A549 (cell line): Measurements from ENCODE around the gene TP53BP2. TPM values are rescaled to one million over a fixed set of nuclear protein-coding genes. Genes with fewer than 3 reads are reported as not detected.

ENCODE experiments used
- ATAC-seq, 2 experiments: fragments of 200-7000 bp in 1 of 2; fragments of >200 bp in 1 of 2; cut with Nextera tagmentation in 1 of 2; cut with Tn5 transposase in 1 of 2; 3 replicates each; pipeline versions ENCODE4 v1.8.0 to v1.9.1; 2018 to 2020; ENCODE audit warnings: mild to moderate bottlenecking in 1 of 2, moderate library complexity in 1 of 2
- CTCF ChIA-PET: fragments of 300-600 bp; sonication (Branson Sonifier 250); formaldehyde crosslinking; extraction: SDS; loops from one replicate; lab custom pipeline; 2021; ENCODE audit warnings: antibody characterized with exemption, inconsistent platforms; lab: Yijun Ruan, JAX
- POLR2A ChIA-PET: fragments of 350-600 bp; formaldehyde crosslinking; extraction: SDS; loops from one replicate; lab custom pipeline; 2021; ENCODE audit warnings: antibody characterized with exemption, inconsistent platforms; lab: Yijun Ruan, JAX
- DNase-seq, 2 experiments: peaks; one replicate each; pipeline versions ENCODE4 v3.0.0 to v3.0.0-alpha.2; 2011 to 2016; ENCODE audit warnings: low read depth in 1 of 2, low spot score in 1 of 2
- FAIRE-seq: peaks from 2 replicates; lab custom pipeline; 2011; peaks lifted over from hg19 to GRCh38; lab: Jason Lieb, UNC
- H3K27ac ChIP-seq, 2 experiments: fragments of >200 bp; sonication (Bioruptor Twin); formaldehyde crosslinking; 3 replicates each; pipeline ENCODE4 v1.5.1; 2016 to 2017
- H3K4me1 ChIP-seq: fragments of >200 bp; sonication (Bioruptor Twin); formaldehyde crosslinking; 3 replicates; pipeline ENCODE4 v1.6.1; 2016
- H3K4me2 ChIP-seq: fragments of >200 bp; sonication (Bioruptor Twin); formaldehyde crosslinking; 3 replicates; pipeline ENCODE4 v1.6.1; 2016
- H3K4me3 ChIP-seq: fragments of >200 bp; sonication (Bioruptor Twin); formaldehyde crosslinking; 3 replicates; pipeline ENCODE4 v1.5.1; 2016
- H3K9me3 ChIP-seq: fragments of >200 bp; sonication (Bioruptor Twin); formaldehyde crosslinking; 3 replicates; pipeline ENCODE4 v1.6.1; 2016
- BHLHE40 ChIP-seq: IDR thresholded peaks from 2 replicates; pipeline ENCODE4 v1.6.1; 2012; ENCODE audit warnings: low read depth, low read length, inconsistent platforms
- CBX2 ChIP-seq: fragments of 200-600 bp; sonication (generic); IDR thresholded peaks from 2 replicates; pipeline ENCODE4 v1.6.1; 2016; ENCODE audit warnings: low read depth, mild to moderate bottlenecking, borderline replicate concordance
- CHD4 ChIP-seq: fragments of 200-600 bp; sonication (generic); IDR thresholded peaks from 2 replicates; pipeline ENCODE4 v1.6.1; 2016; ENCODE audit warnings: antibody characterized with exemption, mild to moderate bottlenecking, borderline replicate concordance
- CTCF ChIP-seq: fragments of >200 bp; sonication (Bioruptor Twin); formaldehyde crosslinking; IDR thresholded peaks from 3 replicates; pipeline ENCODE4 v1.5.1; 2016
- E2F6 ChIP-seq: IDR thresholded peaks from 2 replicates; pipeline ENCODE4 v1.6.1; 2012; ENCODE audit warnings: low read depth, borderline replicate concordance
- EP300 ChIP-seq, 2 experiments: fragments of >200 bp; sonication (Bioruptor Twin); formaldehyde crosslinking; IDR thresholded peaks; 2 replicates in 1 of 2; 3 replicates in 1 of 2; pipeline ENCODE4 v1.6.1; 2016 to 2017
- ESRRA ChIP-seq: fragments of 150-350 bp; IDR thresholded peaks from 2 replicates; pipeline ENCODE4 v1.6.1; 2014; ENCODE audit warnings: mild to moderate bottlenecking, low read length, borderline replicate concordance
- FOSB ChIP-seq: fragments of 250-450 bp; sonication (Bioruptor Pico); IDR thresholded peaks from 2 replicates; pipeline ENCODE4 v1.5.0; 2020; ENCODE audit warnings: mild to moderate bottlenecking, moderate library complexity
- FOSL2 ChIP-seq, 2 experiments: fragments of 450-650 bp in 1 of 2; fragments of >200 bp in 1 of 2; sonication (Bioruptor Twin) in 1 of 2; formaldehyde crosslinking; IDR thresholded peaks; 2 replicates each; pipeline versions ENCODE4 v1.5.0 to v1.6.1; 2016 to 2020; ENCODE audit warnings: mild to moderate bottlenecking in 1 of 2, moderate library complexity in 1 of 2
- FOXS1 ChIP-seq: fragments of 250-450 bp; sonication (Bioruptor Pico); IDR thresholded peaks from 2 replicates; pipeline ENCODE4 v1.5.0; 2020; ENCODE audit warnings: mild to moderate bottlenecking, moderate library complexity
- GATA3 ChIP-seq: IDR thresholded peaks from 2 replicates; pipeline ENCODE4 v1.6.1; 2012; ENCODE audit warnings: borderline replicate concordance
- HDAC2 ChIP-seq: fragments of 200-600 bp; sonication (generic); IDR thresholded peaks from 2 replicates; pipeline ENCODE4 v1.6.1; 2016
- HOXB5 ChIP-seq: fragments of 250-450 bp; sonication (Bioruptor Pico); IDR thresholded peaks from 2 replicates; pipeline ENCODE4 v1.5.0; 2020; ENCODE audit warnings: mild to moderate bottlenecking, moderate library complexity
- JUN ChIP-seq, 2 experiments: fragments of >200 bp; sonication (Bioruptor Twin); formaldehyde crosslinking; IDR thresholded peaks; 2 replicates in 1 of 2; 3 replicates in 1 of 2; pipeline ENCODE4 v1.6.1; 2016 to 2017
- JUNB ChIP-seq: fragments of >200 bp; sonication (Bioruptor Twin); formaldehyde crosslinking; IDR thresholded peaks from 2 replicates; pipeline ENCODE4 v1.6.1; 2016
- KDM1A ChIP-seq: fragments of 200-600 bp; sonication (generic); IDR thresholded peaks from 2 replicates; pipeline ENCODE4 v1.6.1; 2016; ENCODE audit warnings: low read depth, mild to moderate bottlenecking
- MAFK ChIP-seq: fragments of 450-650 bp; IDR thresholded peaks from 2 replicates; pipeline ENCODE4 v1.6.1; 2014; ENCODE audit not compliant: partially characterized antibody
- MAX ChIP-seq: IDR thresholded peaks from 2 replicates; pipeline ENCODE4 v1.6.1; 2012
- MYC ChIP-seq: IDR thresholded peaks from 2 replicates; pipeline ENCODE4 v1.6.1; 2012; ENCODE audit warnings: mild to moderate bottlenecking, inconsistent platforms, low read length, improper control_type of control experiment, borderline replicate concordance
- NPAS2 ChIP-seq: fragments of 250-450 bp; sonication (Bioruptor Pico); IDR thresholded peaks from 2 replicates; pipeline ENCODE4 v1.8.0; 2022; ENCODE audit warnings: mild to moderate bottlenecking, moderate library complexity, borderline replicate concordance
- NR3C1 ChIP-seq: fragments of >200 bp; sonication (Bioruptor Twin); formaldehyde crosslinking; IDR thresholded peaks from 3 replicates; pipeline ENCODE4 v1.6.1; 2017
- PBX3 ChIP-seq: IDR thresholded peaks from 2 replicates; pipeline ENCODE4 v1.6.1; 2012
- POLR2A ChIP-seq: IDR thresholded peaks from 2 replicates; pipeline ENCODE4 v1.6.1; 2012; ENCODE audit warnings: mild to moderate bottlenecking, low read length
- RAD21 ChIP-seq, 2 experiments: fragments of >200 bp in 1 of 2; sonication (Bioruptor Twin) in 1 of 2; formaldehyde crosslinking in 1 of 2; IDR thresholded peaks in 1 of 2; conservative IDR thresholded peaks in 1 of 2; 2 replicates in 1 of 2; 3 replicates in 1 of 2; pipeline ENCODE4 v1.6.1; 2012 to 2018; ENCODE audit warnings: inconsistent platforms in 1 of 2
- RCOR1 ChIP-seq: fragments of 150-350 bp; IDR thresholded peaks from 2 replicates; pipeline ENCODE4 v1.6.1; 2014; ENCODE audit warnings: antibody characterized with exemption, low read length, low read depth
- SMC3 ChIP-seq: fragments of >200 bp; sonication (Bioruptor Twin); formaldehyde crosslinking; IDR thresholded peaks from 3 replicates; pipeline ENCODE4 v1.6.1; 2018; ENCODE audit warnings: inconsistent platforms
- TFCP2L1 ChIP-seq: fragments of 250-450 bp; sonication (Bioruptor Pico); IDR thresholded peaks from 2 replicates; pipeline ENCODE4 v1.5.0; 2021; ENCODE audit warnings: mild to moderate bottlenecking
- TP53 ChIP-seq: fragments of 250-450 bp; sonication (Bioruptor Pico); IDR thresholded peaks from 2 replicates; pipeline ENCODE4 v1.5.0; 2021; ENCODE audit warnings: mild to moderate bottlenecking, moderate library complexity
- USF2 ChIP-seq: fragments of 450-650 bp; IDR thresholded peaks from 2 replicates; pipeline ENCODE4 v1.6.1; 2014; ENCODE audit warnings: antibody characterized with exemption
- ZC3H11A ChIP-seq: fragments of 450-650 bp; IDR thresholded peaks from 2 replicates; pipeline ENCODE4 v1.6.1; 2014; ENCODE audit warnings: antibody characterized with exemption, mild to moderate bottlenecking
- WGBS: methylation state at CpG from one replicate; pipeline ENCODE4 v1.1.6; 2017; ENCODE audit errors: missing lambda C conversion rate; 5-methylcytosine and 5-hydroxymethylcytosine counted together
- polyA plus RNA-seq, 4 experiments: library from polyadenylated mRNA; depleted of rRNA in 3 of 4; stranded (reverse); fragments of >200 nt; fragmentation: RNase III in 1 of 4; extraction: RNeasy Plus Mini Kit Qiagen cat#74134 plus additional on column Dnase treatment in 1 of 4; gene quantifications; 2 replicates in 3 of 4; 3 replicates in 1 of 4; pipeline ENCODE4 v1.2.3, GENCODE V29; 2011 to 2017

TP53BP2 gene
- polyA plus RNA-seq, 2 of the 4 experiments (the other 2 are of a cell fraction), result 14.0 to 33.5 TPM

GRCh38 chr1:223761411-223761810, 84.3 kb downstream of the TP53BP2 start:
- Histone ChIP-seq H3K27ac (no peak overlapping the region), H3K4me1 (no peaks in the 10 kb centered on the region)
- no peak for DNase-seq
- POLR2A ChIA-PET, result no interaction called here
- CTCF ChIA-PET, result interaction anchor here (0.6 to 9.7 kb wide), 6 partner anchors 10 to 133 kb away, joined by 3 to 99 read pairs (median 4); no protein-coding TSS in a partner anchor
- TF ChIP-seq TFCP2L1 (CRISPR knock-in tag) (no peak), HOXB5 (CRISPR knock-in tag) (no peak), ZC3H11A (no peak), JUN (IDR thresholded peaks at IDR 0.05) (no peak), KDM1A (no peak), BHLHE40 (no peak), POLR2A (no peak), MAX (no peak), CBX2 (no peak), SMC3 (no peak), E2F6 (no peak), USF2 (no peak), CTCF (no peak), HDAC2 (no peak), FOSL2 (IDR thresholded peaks at IDR 0.05) (no peak), FOSL2 (CRISPR knock-in tag; IDR thresholded peaks at IDR 0.05) (no peak), TP53 (CRISPR knock-in tag) (no peak), NPAS2 (no peak), MYC (no peak), MAFK (no peak)
- TF ChIP-seq, all 56 proteins: peak for 0
- no peak for FAIRE-seq
- ATAC-seq, result no peak
- Histone ChIP-seq H3K4me3 (no peak overlapping the region), H3K4me2 (no peak overlapping the region), H3K9me3 (no peaks in the 10 kb centered on the region)
- 94% methylated on average over 7 of the region's 7 CpGs for WGBS

- H3K27ac ChIP-seq, result no peak overlapping the region
- no peak overlapping the region for H3K4me2 ChIP-seq
- ChIA-PET CTCF (interaction anchor here (0.6 to 9.7 kb wide), 7 partner anchors 10 to 132 kb away, joined by 3 to 99 read pairs (median 5); partner anchors contain the start of gene CAPN2), POLR2A (no interaction called here)
- FAIRE-seq, result no peak
- H3K9me3 ChIP-seq, result no peaks in the 10 kb centered on the region
- 84% methylated on average over 6 of the region's 6 CpGs for WGBS
- DNase-seq, result no peak
- no peak overlapping the region for H3K4me3 ChIP-seq
- H3K4me1 ChIP-seq, result no peaks in the 10 kb centered on the region
- no peak for TF ChIP-seq FOSB (CRISPR knock-in tag)
- no peak for TF ChIP-seq RAD21 (conservative IDR thresholded peaks at IDR 0.05 in 1 of 2, IDR thresholded peaks at IDR 0.05 in 1 of 2)
- TF ChIP-seq PBX3, result no peak
- no peak for TF ChIP-seq EP300 (IDR thresholded peaks at IDR 0.05)
- TF ChIP-seq KDM1A, result no peak
- no peak for TF ChIP-seq GATA3
- TF ChIP-seq JUNB, result no peak
- TF ChIP-seq USF2, result no peak
- TF ChIP-seq ESRRA, result no peak
- no peak for TF ChIP-seq BHLHE40
- no peak for TF ChIP-seq RCOR1
- TF ChIP-seq NR3C1, result no peak
- TF ChIP-seq TP53 (CRISPR knock-in tag), result no peak
- TF ChIP-seq FOXS1 (CRISPR knock-in tag), result no peak
- no peak for TF ChIP-seq CHD4
- ATAC-seq, result no peak
Observed at GRCh38 chr1:223760833-223761232, 84.9 kb downstream of the TP53BP2 start.
